CD4-positive, CD25-positive, alpha-beta regulatory T cell (primary cell): ENCODE measurements around the gene ABHD17B. TPM values are rescaled to one million over a fixed set of nuclear protein-coding genes. Genes with fewer than 3 reads are reported as not detected.
A peak's percentile ranks its signal among the peaks of the same experiment; 100 is the strongest.

Source experiments
- ATAC-seq, 2 donors: fragments of 150-1000 bp; cut with Tn5 transposase; one replicate each; pipeline ENCODE4 v1.10.0; 2021; ENCODE audit warnings: low read depth in 2 of 2, moderate number of reproducible peaks in 2 of 2, moderate library complexity in 1 of 2
- DNase-seq, 3 donors: peaks; one replicate each; pipeline versions ENCODE4 v3.0.0 to v3.0.0-alpha.2; 2012 to 2022; ENCODE audit warnings: mixed read lengths in 1 of 3
- H3K27ac ChIP-seq: one replicate; pipeline ENCODE4 v1.7.0; 2013; ENCODE audit warnings: mild to moderate bottlenecking, low read length; ENCODE audit not compliant: insufficient read depth, poor library complexity, severe bottlenecking
- H3K27me3 ChIP-seq: one replicate; pipeline ENCODE4 v1.7.0; 2013; ENCODE audit warnings: low read length; ENCODE audit not compliant: control insufficient read depth, insufficient read depth
- H3K36me3 ChIP-seq: one replicate; pipeline ENCODE4 v1.7.0; 2013; ENCODE audit warnings: mild to moderate bottlenecking, low read length, moderate library complexity; ENCODE audit not compliant: control insufficient read depth, insufficient read depth
- H3K4me1 ChIP-seq: 2 replicates; pipeline ENCODE4 v1.7.0; 2013; ENCODE audit warnings: mild to moderate bottlenecking, low read length; ENCODE audit not compliant: insufficient read depth, control insufficient read depth, poor library complexity, severe bottlenecking
- H3K4me3 ChIP-seq: one replicate; pipeline ENCODE4 v1.7.0; 2013; ENCODE audit warnings: low read depth, mild to moderate bottlenecking, low read length, moderate library complexity
- H3K9me3 ChIP-seq, 2 experiments: 1 replicate in 1 of 2; 2 replicates in 1 of 2; pipeline ENCODE4 v1.7.0; 2013; ENCODE audit warnings: low read length in 2 of 2, mild to moderate bottlenecking in 1 of 2, moderate library complexity in 1 of 2; ENCODE audit not compliant: control insufficient read depth in 2 of 2
- H3K27ac Mint-ChIP-seq, 3 donors: one replicate each; pipeline ENCODE4 v1.8.0; 2020 to 2022; ENCODE audit warnings: mild to moderate bottlenecking in 3 of 3, mixed read lengths in 3 of 3, moderate library complexity in 2 of 3
- H3K27me3 Mint-ChIP-seq: one replicate; pipeline ENCODE4 v1.8.0; 2022; ENCODE audit warnings: mild to moderate bottlenecking, mixed read lengths
- H3K36me3 Mint-ChIP-seq: one replicate; pipeline ENCODE4 v1.8.0; 2020; ENCODE audit warnings: mixed read lengths
- H3K4me1 Mint-ChIP-seq, 4 donors: one replicate each; pipeline ENCODE4 v1.8.0; 2020 to 2022; ENCODE audit warnings: mixed read lengths in 4 of 4, mild to moderate bottlenecking in 1 of 4
- H3K4me3 Mint-ChIP-seq, 4 donors: one replicate each; pipeline ENCODE4 v1.8.0; 2020 to 2022; ENCODE audit warnings: mild to moderate bottlenecking in 4 of 4, mixed read lengths in 4 of 4, moderate library complexity in 3 of 4
- H3K9me3 Mint-ChIP-seq, 7 donors: one replicate each; pipeline ENCODE4 v1.8.0; 2020 to 2022; ENCODE audit warnings: mixed read lengths in 7 of 7, mild to moderate bottlenecking in 3 of 7, moderate library complexity in 2 of 7
- polyA plus RNA-seq, 4 donors: library from polyadenylated mRNA; unstranded; fragments of 300-500 nt; fragmentation: Illumina TruSeq; gene quantifications; one replicate each; pipeline ENCODE4 v1.2.3, GENCODE V29; 2021
- total RNA-seq: library from RNA; stranded (reverse); gene quantifications from one replicate; pipeline ENCODE4 v1.2.3, GENCODE V29; 2022

ABHD17B gene
- total and polyA plus RNA-seq, 5 donors from 2014 or later, result 23.4 to 33.0 (median 27.4) TPM

DNA sequence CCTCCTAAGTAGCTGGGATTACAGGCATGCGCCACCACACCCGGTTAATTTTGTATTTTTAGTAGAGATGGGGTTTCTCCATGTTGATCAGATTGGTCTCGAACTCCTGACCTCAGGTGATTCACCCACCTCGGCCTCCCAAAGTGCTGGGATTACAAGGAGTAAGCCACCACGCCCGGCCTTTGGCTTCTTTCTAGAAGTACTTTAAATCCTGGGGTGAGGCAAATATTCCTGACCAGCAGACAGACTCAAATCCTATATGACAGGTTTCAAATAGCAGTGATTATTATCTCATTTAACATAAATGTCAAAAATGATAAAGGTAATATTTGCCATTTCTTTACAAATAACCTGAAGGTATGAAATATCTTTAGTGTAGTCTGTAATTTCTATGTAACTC, 35.6 kb downstream of the ABHD17B start:
- H3K4me1 ChIP-seq, result no peaks in the 10 kb centered on the region
- Mint-ChIP-seq H3K27me3 (no peaks in the 10 kb centered on the region), H3K4me3 (no peak overlapping the region), H3K4me1 (peaks cover 8 to 28% (median 17%) of the 10 kb centered on the region in 4 donors), H3K36me3 (peaks cover 29% of the 10 kb centered on the region), H3K9me3 (peaks cover 0 to 19% (median 10%) of the 10 kb centered on the region in 7 donors), H3K27ac (no peak overlapping the region)
- DNase-seq (no peak), ATAC-seq (no peak)
- H3K4me3 ChIP-seq, result no peak overlapping the region
- H3K9me3 ChIP-seq, result peaks cover 24 to 31% of the 10 kb centered on the region in 2 experiments
- no peak overlapping the region for H3K27ac ChIP-seq
- no peaks in the 10 kb centered on the region for H3K27me3 ChIP-seq
- peaks cover 5% of the 10 kb centered on the region for H3K36me3 ChIP-seq

DNA sequence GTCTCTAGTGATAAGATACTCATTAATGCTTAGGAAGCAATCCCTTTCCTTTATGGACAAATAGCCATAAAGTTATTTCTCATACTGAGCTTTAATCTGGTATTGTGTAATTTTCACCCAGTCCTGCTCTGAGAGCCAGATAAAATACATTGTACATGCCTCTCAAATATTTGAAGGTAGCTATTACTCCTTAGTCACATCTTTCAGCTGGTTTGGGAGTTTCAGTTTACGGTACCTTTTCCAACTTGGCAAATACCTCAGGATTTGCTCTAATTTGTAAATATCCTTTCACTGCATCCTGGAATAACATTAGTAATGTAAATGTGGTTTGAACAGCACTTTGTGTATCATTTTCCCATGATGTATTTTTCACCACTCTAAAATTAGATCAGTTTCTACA, 47.4 kb downstream of the ABHD17B start:
- H3K36me3 Mint-ChIP-seq, result peaks cover 49% of the 10 kb centered on the region
- peaks cover 0 to 13% (median 3%) of the 10 kb centered on the region in 4 donors for H3K4me1 Mint-ChIP-seq
- ATAC-seq (no peak), DNase-seq (no peak)
- no peaks in the 10 kb centered on the region for H3K4me1 ChIP-seq
- no peak overlapping the region for H3K27ac ChIP-seq
- peaks cover 11% of the 10 kb centered on the region for H3K36me3 ChIP-seq
- H3K27me3 ChIP-seq, result no peaks in the 10 kb centered on the region
- no peaks in the 10 kb centered on the region for H3K27me3 Mint-ChIP-seq
- H3K9me3 Mint-ChIP-seq, result peaks cover 3 to 20% (median 6%) of the 10 kb centered on the region in 7 donors
- H3K9me3 ChIP-seq, result peaks cover 17 to 22% of the 10 kb centered on the region in 2 experiments
- H3K27ac Mint-ChIP-seq, result no peak overlapping the region
- H3K4me3 ChIP-seq, result no peak overlapping the region
- H3K4me3 Mint-ChIP-seq, result no peak overlapping the region

DNA sequence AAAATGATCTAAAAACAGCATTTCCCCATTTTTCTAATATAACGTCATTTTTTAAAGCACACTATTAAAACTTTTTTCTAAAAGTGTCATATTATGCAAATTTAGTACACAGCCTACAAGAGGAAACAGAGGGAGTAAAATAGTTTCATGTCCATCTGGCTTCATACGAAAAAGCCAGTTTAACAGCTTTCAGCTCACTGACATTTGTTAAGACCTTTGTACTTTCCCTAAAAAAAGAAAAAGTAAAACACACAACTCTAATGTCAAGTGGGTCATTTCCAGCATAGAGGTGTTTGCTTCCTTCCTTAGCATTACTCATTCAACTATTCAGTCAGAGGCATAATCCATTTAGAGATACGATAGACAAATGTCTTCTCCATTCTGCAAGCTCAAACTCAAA, 49.4 kb downstream of the ABHD17B start:
- H3K4me1 Mint-ChIP-seq, result peaks cover 0 to 9% (median 3%) of the 10 kb centered on the region in 4 donors
- Histone ChIP-seq H3K9me3 (peaks cover 17 to 22% of the 10 kb centered on the region in 2 experiments), H3K27ac (no peak overlapping the region), H3K4me3 (no peak overlapping the region), H3K27me3 (no peaks in the 10 kb centered on the region), H3K4me1 (no peaks in the 10 kb centered on the region), H3K36me3 (peaks cover 6% of the 10 kb centered on the region)
- no peak overlapping the region for H3K4me3 Mint-ChIP-seq
- no peak overlapping the region for H3K27ac Mint-ChIP-seq
- H3K9me3 Mint-ChIP-seq, result peaks cover 3 to 20% (median 8%) of the 10 kb centered on the region in 7 donors
- ATAC-seq (no peak), DNase-seq (no peak)
- no peaks in the 10 kb centered on the region for H3K27me3 Mint-ChIP-seq
- peaks cover 39% of the 10 kb centered on the region for H3K36me3 Mint-ChIP-seq

DNA sequence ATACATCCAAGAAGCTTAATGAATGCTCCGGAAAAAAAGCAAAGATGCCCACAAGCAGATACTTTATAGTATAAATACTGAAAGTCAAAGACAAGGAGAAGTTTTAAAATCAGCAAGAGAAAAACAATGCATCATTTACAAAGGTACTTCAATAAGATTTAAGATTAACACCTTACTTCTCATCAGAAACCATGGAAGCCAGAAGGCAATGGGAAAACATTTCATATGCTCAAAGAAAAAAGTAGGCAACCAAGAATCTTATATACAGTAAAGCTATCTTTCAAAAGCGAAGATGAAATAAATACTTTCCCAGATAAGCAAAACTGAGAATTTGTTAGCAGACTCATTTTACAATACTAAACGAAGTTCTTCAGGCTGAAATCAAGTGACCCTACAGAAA, 51.1 kb downstream of the ABHD17B start:
- Mint-ChIP-seq H3K27ac (no peak overlapping the region), H3K9me3 (peaks cover 3 to 20% (median 8%) of the 10 kb centered on the region in 7 donors), H3K27me3 (no peaks in the 10 kb centered on the region), H3K4me1 (peaks cover 0 to 9% (median 3%) of the 10 kb centered on the region in 4 donors), H3K4me3 (no peak overlapping the region), H3K36me3 (peaks cover 37% of the 10 kb centered on the region)
- Histone ChIP-seq H3K9me3 (peaks cover 17 to 22% of the 10 kb centered on the region in 2 experiments), H3K4me1 (no peaks in the 10 kb centered on the region), H3K4me3 (no peak overlapping the region), H3K27me3 (no peaks in the 10 kb centered on the region), H3K27ac (no peak overlapping the region), H3K36me3 (no peaks in the 10 kb centered on the region)
- ATAC-seq (no peak), DNase-seq (no peak)

DNA sequence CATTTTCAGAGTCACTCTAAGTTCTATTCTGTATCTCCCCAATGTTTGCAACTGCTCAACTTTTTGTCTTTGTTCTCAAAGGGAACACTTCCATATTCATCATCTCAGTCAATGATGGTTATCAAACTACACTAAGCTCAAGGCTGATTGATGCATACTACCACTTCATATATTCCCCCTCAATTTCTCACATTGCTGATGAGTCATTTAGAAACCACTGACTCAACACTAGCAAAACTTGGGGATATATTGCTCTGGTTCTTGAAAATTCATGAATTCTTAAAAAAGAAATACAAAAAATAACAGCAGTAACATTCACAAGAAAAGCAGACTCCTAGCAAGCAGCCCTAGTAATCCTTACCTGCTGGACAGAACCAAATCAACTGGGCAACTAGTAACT, 52.2 kb downstream of the ABHD17B start:
- peaks cover 30% of the 10 kb centered on the region for H3K36me3 Mint-ChIP-seq
- Histone ChIP-seq H3K4me1 (no peaks in the 10 kb centered on the region), H3K4me3 (no peak overlapping the region), H3K36me3 (no peaks in the 10 kb centered on the region), H3K27me3 (no peaks in the 10 kb centered on the region), H3K27ac (no peak overlapping the region), H3K9me3 (peaks cover 17 to 22% of the 10 kb centered on the region in 2 experiments)
- DNase-seq (peak in 1 of 3 donors; percentile 56), ATAC-seq (no peak)
- peaks cover 3 to 20% (median 8%) of the 10 kb centered on the region in 7 donors for H3K9me3 Mint-ChIP-seq
- peak overlapping the region in 1 of 3 donors; percentile 52 for H3K27ac Mint-ChIP-seq
- H3K4me1 Mint-ChIP-seq, result peaks cover 0 to 5% (median 3%) of the 10 kb centered on the region in 4 donors
- H3K4me3 Mint-ChIP-seq, result no peak overlapping the region
- no peaks in the 10 kb centered on the region for H3K27me3 Mint-ChIP-seq

DNA sequence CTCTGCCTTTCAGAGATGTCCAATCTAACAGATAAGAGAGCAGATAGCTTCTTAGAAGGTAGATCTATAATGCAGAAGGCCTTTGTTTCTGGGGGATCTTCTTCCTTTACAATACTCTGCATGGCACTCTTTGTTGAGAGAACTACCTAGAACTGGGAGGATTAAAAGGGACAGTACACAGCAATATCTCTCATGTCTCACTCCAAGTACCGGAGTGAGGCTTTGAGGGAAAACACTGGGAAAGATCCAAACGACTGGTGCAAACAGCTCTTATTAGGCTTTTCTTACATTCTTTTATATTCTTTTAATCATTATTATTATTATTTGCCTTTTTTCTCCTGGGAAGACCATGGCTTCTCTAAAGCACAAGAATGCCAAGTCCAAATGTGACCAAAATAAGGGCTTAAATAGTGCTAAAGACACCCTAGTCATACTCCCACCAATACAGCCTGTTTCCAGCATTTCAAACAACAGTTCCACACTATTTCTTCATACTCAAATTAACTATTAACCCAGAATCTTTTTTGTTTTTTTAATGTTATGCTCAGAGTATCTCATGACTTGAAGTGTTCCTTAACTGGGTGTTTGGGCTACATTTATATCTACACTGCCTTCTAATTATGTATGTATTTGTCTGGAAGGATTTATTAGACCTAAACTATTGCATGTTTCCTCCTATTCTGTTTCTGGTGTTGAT, 52.7 kb downstream of the ABHD17B start:
- no peak for ATAC-seq
- Mint-ChIP-seq H3K4me3 (no peak overlapping the region), H3K36me3 (peaks cover 24% of the 10 kb centered on the region), H3K27me3 (no peaks in the 10 kb centered on the region), H3K4me1 (peaks cover 0 to 5% (median 3%) of the 10 kb centered on the region in 4 donors), H3K27ac (peak overlapping the region in 1 of 3 donors; percentile 52), H3K9me3 (peaks cover 3 to 20% (median 8%) of the 10 kb centered on the region in 7 donors)
- Histone ChIP-seq H3K4me3 (no peak overlapping the region), H3K36me3 (no peaks in the 10 kb centered on the region), H3K27ac (no peak overlapping the region), H3K4me1 (no peaks in the 10 kb centered on the region), H3K27me3 (no peaks in the 10 kb centered on the region), H3K9me3 (peaks cover 17 to 22% of the 10 kb centered on the region in 2 experiments)
- no peak for DNase-seq

DNA sequence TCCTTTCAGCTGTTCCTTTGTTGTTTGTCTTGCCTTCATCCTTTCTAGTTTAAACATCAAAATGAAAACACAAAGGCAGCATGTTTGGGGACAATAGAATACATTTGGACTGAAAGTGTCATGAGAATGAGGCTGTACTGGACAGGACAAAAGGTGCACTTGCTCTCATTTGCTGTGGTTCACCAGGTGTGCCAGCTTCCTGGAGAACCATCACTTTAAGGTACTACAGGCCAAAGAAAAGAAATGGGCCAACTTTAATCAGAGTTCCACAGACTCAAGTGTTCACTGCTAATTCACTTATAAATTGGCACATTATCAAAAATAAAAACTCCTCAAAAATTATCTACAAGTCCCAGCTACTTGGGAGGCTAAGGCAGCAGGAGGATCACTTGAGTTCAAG, 53.8 kb downstream of the ABHD17B start:
- Histone ChIP-seq H3K36me3 (no peaks in the 10 kb centered on the region), H3K27me3 (no peaks in the 10 kb centered on the region), H3K9me3 (peaks cover 17 to 22% of the 10 kb centered on the region in 2 experiments), H3K27ac (no peak overlapping the region), H3K4me1 (no peaks in the 10 kb centered on the region), H3K4me3 (no peak overlapping the region)
- Mint-ChIP-seq H3K27me3 (no peaks in the 10 kb centered on the region), H3K9me3 (peaks cover 3 to 20% (median 8%) of the 10 kb centered on the region in 7 donors), H3K4me1 (peaks cover 0 to 5% (median 3%) of the 10 kb centered on the region in 4 donors), H3K36me3 (peaks cover 17% of the 10 kb centered on the region), H3K27ac (no peak overlapping the region), H3K4me3 (no peak overlapping the region)
- DNase-seq (no peak), ATAC-seq (no peak)

DNA sequence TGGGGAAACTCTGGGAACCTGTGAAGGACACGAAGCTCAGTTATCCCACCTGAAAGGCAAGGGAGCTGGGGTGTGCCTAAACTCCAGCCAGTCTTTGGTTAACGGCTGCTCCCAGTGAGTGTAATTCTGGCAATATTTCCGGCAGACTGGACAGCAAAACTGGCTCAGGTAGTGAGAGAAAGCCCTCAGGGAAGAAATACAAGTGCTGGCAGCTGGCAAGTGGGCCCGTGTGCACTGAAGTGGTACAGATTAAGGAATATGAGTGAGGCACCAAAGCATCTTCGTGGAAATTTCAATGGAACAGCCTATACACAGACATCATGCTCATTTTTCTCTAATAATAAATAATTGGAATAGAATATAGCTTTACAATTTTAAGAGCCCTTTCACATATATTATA, 56.2 kb downstream of the ABHD17B start:
- Histone ChIP-seq H3K4me1 (no peaks in the 10 kb centered on the region), H3K27ac (no peak overlapping the region), H3K27me3 (no peaks in the 10 kb centered on the region), H3K36me3 (no peaks in the 10 kb centered on the region), H3K4me3 (no peak overlapping the region), H3K9me3 (peaks cover 5% of the 10 kb centered on the region in 2 experiments)
- Mint-ChIP-seq H3K27me3 (no peaks in the 10 kb centered on the region), H3K36me3 (no peaks in the 10 kb centered on the region), H3K4me3 (no peak overlapping the region), H3K9me3 (peaks cover 1 to 8% (median 5%) of the 10 kb centered on the region in 7 donors), H3K4me1 (peaks cover 0 to 5% (median 3%) of the 10 kb centered on the region in 4 donors), H3K27ac (no peak overlapping the region)
- no peak for DNase-seq
- no peak for ATAC-seq
